HG03575 (cell line): ENCODE data around the gene SRM.
"Not testable (repeated sequence)": the region's sequence is repeated elsewhere in the genome, so short reads cannot be mapped to it uniquely, and the experiment has no call there.

ENCODE experiments used
- ATAC-seq: cut with Tn5 transposase; IDR thresholded peaks from one replicate; pipeline ENCODE4 v1.9.1; 2021; ENCODE audit not compliant: unreplicated experiment, insufficient number of reproducible peaks, low FRiP score; ENCODE audit errors: extremely low read depth

Gene SRM

DNA sequence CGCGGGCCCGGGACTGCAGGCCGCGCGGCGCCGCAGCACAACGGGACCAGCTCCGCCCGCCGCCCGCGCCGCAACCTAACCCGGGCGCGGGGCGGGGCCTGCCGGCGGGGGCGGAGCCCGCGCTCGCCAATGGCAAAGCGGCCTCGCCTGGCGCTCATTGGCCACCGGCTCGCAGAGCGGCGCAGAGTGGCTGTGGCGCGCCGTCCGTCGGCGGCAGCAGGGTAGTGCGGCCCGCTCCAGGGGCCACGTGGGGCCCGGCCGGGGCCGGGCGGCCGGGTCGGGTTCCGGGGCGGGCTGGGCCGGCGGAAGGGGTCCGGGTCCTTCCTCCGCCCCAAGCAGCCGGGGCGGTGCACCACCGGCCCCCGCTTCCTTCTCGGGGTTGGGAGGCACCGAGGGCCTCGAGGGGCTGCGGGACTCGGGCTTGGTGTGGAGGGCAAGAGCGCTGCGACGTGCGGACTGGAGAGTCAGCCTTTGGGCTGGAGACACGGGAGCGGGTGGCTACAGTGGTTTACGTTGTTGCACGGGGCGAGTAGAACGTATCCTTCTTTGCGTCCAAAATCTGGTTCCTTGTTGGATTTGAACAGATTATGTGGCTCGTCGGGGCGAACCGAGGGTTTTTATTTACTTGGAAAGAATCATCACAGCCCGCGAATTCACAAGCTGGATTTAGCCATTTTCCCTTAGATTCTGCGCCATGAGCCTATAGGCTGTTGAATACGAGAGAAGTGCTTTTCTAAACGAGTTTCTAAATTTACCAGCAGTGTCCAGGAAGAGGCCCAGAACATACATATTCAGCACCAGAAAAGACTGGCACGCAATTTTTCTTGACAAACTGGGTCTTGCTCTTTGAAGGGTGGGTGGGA is at the start of gene SRM:
Gene SRM (minus strand): TSS at position 51 of the 863 bp plus-strand sequence. CDS start 75 bp downstream, outside the sequence.
- ATAC-seq: no peak

- ATAC-seq: no peak
Observed at GRCh38 chr1:11109047-11109760, 49.4 kb upstream of the SRM start.

DNA sequence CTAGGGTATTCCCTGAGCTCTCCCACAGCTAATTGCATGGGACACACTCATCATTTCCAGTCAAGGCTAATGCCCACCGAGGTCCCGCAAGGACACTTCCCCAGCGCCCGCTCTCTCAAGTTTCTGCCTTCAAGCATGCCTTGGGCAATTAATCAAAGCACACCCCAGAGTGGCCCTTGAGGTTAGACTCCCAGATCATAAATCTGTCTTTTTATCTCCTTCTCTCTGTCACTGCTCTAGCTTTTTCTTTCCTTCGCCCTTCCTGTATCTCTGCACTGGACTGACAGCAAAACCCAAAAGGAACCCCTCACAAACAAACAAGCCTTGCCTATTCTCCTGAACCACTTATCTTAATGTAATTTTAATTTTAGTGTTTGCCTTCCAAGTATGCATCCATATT is 47.8 kb upstream of the SRM start:
- no peak for ATAC-seq

DNA sequence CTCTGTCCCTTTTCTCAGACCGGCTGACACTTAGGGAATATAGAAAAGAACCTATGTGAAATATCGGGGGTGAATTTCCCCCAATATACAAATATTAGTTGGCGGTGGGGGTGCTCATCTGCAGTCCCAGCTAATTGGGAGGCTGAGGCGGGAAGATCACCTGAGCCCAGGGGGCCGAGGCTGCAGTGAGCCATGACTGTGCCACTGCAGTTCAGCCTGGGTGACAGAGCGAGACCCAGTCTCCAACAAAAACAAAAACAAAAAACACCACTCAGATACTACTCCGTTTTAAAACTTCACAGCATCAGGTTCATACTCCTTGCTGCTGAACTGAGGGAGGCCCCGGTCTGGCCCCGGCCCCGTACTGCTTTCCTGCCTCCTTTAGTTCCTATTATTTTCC is 45.8 kb upstream of the SRM start:
- ATAC-seq: no peak

DNA sequence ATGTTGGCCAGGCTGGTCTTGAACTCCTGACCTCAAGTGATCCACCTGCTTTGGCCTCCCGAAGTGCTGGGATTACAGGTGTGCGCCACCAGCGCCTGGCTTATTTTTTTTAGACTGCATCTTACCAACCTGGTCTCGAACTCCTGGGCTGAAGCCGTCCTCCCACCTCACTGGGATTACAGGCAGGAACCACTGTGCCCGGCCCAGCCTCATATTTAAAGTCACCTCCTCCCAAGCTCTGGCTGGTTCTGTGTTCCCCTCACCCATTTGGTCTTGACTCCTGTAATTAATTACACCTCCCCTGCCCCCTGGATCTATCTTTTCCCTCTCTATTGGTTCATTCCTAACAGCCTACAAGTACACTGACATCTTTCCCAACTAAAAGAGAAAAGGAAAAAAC is 41.5 kb upstream of the SRM start:
- ATAC-seq: no peak

GRCh38 chr1:11100806-11101205 is 41.0 kb upstream of the SRM start:
- ATAC-seq: not testable (repeated sequence)

DNA sequence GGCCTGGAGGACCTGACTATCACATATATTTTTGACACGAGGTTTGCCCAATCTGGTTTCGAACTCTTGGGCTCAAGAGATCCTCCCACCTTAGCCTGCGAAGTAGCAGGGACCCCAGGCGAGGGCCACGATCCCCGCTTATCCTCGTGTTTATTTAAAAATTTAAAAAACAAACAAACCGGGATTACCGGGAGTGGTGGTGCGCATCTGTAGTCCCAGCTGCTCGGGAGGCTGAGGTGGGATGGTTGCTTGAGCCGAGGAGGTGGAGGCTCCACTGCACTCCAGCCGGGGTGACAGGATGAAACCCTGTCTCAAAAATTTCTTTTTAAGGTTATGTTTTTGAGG is 40.3 kb upstream of the SRM start:
- no peak for ATAC-seq

GRCh38 chr1:11099310-11100148 is 39.7 kb upstream of the SRM start, which contains the start of gene EXOSC10:
TSS of gene EXOSC10 (minus strand) at chr1:11099869. CDS start at chr1:11099831, 38 bp downstream.
- ATAC-seq: peak; percentile 75

GRCh38 chr1:11098931-11099309 is 39.1 kb upstream of the SRM start:
- ATAC-seq: peak; percentile 13

DNA sequence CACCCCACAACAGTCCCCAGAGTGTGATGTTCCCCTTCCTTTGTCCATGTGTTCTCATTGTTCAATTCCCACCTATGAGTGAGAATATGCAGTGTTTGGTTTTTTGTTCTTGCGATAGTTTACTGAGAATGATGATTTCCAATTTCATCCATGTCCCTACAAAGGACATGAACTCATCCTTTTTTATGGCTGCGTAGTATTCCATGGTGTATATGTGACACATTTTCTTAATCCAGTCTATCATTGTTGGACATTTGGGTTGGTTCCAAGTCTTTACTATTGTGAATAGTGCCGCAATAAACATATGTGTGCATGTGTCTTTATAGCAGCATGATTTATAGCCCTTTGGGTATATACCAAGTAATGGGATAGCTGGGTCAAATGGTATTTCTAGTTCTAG is 24.0 kb upstream of the SRM start:
- not testable (repeated sequence) for ATAC-seq

GRCh38 chr1:11080931-11081330 is 21.1 kb upstream of the SRM start:
- ATAC-seq: no peak

DNA sequence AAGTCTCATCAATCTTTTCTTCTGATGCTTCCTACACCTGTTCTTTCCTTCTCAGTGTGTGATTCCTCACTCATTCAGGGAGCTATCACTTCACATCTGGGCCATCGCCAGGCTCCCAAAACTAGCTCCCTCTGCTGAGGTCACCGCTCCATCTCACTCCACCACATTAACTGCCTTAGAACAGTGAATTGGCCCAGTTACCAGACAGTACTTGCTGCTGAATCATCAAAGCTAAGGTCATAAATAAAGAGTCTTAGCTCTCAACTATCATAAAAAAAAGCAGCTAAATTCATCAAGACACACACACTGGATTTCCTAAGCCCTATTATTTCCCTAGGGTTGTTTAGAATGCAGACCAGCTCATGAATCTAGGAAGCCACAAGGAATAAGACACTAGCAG is 18.8 kb upstream of the SRM start:
- ATAC-seq: no peak

GRCh38 chr1:11073398-11073797 is 13.6 kb upstream of the SRM start:
- ATAC-seq: not testable (repeated sequence)

GRCh38 chr1:11072216-11072917 is 12.5 kb upstream of the SRM start:
- ATAC-seq: no peak

GRCh38 chr1:11071463-11072215 is 11.8 kb upstream of the SRM start:
- ATAC-seq: no peak

GRCh38 chr1:11070876-11071275 is 11.1 kb upstream of the SRM start:
- ATAC-seq: no peak

- ATAC-seq: no peak
Observed at GRCh38 chr1:11068600-11069473, 9.0 kb upstream of the SRM start.
